NT2/D1 (cell line): ENCODE measurements around the gene CYB5R4.

ENCODE experiments used
- SUZ12 ChIP-seq: IDR thresholded peaks from 2 replicates; pipeline ENCODE4 v1.6.1; 2011; ENCODE audit not compliant: insufficient read length, insufficient read depth; ENCODE audit errors: extremely low read depth
- ZNF274 ChIP-seq: IDR thresholded peaks from 2 replicates; pipeline ENCODE4 v1.6.1; 2011; ENCODE audit warnings: mild to moderate bottlenecking, low read depth, low read length

GRCh38 chr6:83974409-83975050 is 115.0 kb downstream of the CYB5R4 start:
- TF ChIP-seq SUZ12 (no peak), ZNF274 (no peak)
